Stimulated activated CD8-positive, alpha-beta memory T cell treated with anti-CD3 and anti-CD28 coated beads, Interleukin-15, amount 100 ng/mL, for 4 hours (primary cell): ENCODE data around the gene CD300LB.
"Not testable (repeated sequence)": the region's sequence is repeated elsewhere in the genome, so short reads cannot be mapped to it uniquely, and the experiment has no call there.

ENCODE experiments used
- DNase-seq, 2 donors: peaks; one replicate each; pipeline ENCODE4 v3.0.0-alpha.2; 2020; ENCODE audit warnings: low read depth in 2 of 2

The CD300LB gene

GRCh38 chr17:74525781-74526288, 5.4 kb downstream of the CD300LB start:
- no peak for DNase-seq

- no peak for DNase-seq
Measured at GRCh38 chr17:74525465-74525725, 5.9 kb downstream of the CD300LB start.

DNA sequence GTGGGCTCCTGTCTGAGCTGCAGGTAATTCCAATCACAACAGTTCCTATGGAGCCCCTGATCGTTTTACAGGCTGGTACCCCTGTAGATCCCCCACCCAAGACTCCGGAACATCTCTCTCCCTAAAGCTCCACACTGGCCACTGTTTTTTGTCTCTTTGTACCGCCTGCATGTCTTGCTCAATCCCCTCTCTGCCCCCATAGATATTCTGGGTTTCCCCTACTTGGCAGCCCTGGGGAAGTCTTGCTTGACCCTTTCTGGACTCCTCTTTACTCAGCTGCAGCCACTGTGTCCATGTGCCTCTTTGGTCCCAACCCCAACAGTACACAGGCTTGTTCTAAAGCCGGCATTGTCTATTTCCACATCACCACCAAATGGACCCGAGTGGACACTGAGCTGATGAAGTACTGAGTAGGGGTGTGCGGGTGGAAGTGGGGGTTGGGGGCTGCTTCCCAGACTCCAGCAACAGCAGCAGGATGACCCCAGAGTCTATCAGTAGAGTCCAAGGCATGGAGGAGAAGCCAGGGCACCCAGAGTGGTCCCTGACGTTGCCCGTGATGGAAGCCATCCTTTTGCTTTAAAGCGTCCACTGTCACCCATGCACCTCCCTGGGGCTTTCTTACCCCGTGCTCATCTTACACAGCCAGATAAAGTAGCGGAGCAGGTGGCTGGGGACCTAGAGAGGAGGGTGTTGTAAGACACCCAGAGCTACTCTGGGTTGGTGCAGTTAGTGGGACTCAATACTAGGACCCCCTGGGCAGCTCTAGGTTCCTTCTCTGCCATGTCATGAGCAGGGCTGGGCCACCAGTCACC, 6.4 kb downstream of the CD300LB start:
- DNase-seq = no peak

DNA sequence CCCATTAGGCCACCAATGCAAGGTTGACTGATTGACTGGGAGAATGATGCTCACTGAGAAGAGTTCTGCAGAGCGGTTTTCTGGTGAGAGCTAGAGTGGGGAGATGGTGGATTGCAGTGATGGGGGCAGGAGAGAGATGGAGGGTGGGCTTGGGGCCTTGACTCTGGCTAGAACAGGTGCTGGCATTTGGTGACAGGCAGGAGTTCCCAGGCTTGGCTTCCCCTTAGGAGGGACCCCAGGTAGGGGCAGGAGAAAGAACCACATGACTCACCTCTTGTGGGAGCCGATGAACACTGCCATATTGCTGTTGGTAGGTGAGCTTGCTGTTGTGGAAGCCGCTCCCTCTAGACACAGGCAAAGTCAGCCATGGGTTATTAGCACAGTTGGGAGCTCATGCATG, 8.0 kb downstream of the CD300LB start:
- no peak for DNase-seq

DNA sequence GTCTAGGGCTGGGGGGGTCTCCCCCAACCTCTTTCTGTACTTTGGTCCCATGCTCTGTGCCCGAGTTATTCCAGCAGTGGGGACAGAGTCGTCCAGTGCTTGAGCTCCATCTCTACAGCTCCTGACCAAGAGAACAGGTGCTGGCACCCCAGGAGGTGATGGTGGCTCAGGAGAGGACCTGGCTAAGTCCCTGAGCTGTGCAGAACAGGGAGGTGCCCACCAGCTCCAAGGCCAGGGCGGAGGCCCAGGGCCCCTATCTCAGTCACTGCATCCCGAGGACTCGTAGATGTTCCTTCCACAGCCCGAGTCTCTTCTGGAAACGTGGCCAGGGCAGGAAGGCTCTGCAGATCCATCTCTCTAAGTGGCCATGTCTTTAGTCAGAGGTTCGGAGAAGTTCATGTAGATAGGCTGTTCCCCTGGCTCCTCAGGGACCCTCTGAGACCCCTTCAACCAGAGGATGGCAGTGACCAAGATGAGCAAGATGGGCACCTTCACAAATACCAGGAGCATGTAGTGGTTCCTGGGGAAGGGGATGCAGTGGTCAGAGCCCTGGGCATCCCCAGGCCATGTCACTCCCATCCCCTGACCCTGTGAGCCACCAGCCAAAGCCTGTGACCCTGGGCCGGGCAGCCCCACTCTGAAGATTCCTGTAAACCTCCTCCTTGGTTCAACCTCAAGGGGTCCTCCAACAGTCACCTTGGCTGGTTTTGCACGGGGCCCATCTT, 8.7 kb downstream of the CD300LB start:
- DNase-seq = no peak

DNA sequence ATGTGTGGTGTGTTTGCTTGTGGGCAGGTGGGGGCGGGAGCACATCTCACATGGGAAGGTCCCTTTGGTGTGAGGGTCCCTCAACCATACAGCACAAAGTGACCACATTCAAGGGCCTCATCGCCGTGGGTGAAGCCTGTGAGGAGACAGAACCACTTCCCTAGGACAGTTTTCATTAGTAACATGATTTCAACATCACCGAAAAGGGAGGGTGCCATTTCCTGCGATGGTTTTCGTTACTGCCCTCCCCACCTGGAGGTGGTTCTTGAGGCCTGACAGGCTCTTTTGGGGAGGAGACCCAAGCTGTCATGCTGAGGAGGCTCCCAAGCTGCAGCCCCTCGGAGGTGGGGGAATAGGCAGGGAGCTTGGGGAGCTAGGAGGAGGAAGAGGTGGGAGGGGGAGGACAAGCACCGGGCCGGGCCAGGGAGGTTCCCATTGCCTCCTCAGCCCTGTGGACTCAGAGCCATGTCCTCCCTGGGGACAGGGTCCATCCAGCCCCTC, 9.5 kb downstream of the CD300LB start:
- DNase-seq = no peak

DNA sequence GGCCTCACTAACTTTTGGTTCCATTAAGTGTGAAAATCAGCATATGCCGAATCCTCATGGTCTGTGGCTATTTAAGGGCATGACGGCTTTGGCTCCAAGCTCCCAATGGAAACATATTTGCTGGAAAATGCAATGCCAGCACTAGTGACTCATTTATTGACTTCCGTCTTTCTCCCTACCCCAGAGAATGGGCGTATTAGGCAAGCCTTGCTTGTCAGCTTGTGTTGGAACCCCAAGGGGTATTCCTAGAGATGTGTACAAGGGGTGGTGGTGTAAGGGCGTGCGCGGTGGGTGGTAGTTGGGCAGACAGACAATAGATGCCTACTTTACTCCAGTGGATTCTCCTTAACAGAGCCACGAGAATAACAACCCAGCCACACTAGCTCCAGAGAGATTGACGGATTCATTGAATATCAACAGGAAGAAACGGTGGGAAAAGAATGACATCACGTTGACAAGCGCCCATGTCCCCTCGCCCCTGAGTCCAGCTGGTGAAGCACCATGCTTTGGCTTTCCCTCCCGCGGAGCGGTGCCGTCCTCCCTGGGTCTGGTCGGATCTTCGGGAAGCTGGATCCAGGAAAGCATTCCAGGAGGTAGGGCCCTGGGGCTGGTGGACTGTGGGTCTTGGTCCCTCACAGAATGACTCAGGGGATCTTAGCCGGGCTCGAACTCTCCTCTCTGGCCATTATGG, 10.3 kb downstream of the CD300LB start:
- DNase-seq = no peak

DNA sequence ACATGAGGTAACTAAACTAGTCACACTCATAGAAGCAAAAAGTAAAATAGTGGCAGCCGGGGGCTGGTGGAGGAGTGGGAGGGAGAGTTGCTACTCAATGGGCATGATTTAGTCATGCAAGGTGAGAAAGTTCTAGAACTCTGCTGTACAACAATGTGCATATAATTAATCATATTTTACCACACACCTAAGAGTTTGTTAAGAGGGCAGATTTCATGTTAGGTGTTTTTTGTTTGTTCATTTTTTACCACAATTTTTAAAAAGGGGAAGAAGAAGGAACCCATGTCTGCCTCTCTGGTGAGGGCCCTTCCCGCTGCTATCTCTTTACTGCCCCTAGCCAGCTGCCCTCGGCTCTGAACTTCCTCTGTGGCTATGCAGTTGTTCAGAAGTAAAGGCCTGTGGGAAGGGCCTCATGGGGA, 11.2 kb downstream of the CD300LB start:
- DNase-seq = no peak

DNA sequence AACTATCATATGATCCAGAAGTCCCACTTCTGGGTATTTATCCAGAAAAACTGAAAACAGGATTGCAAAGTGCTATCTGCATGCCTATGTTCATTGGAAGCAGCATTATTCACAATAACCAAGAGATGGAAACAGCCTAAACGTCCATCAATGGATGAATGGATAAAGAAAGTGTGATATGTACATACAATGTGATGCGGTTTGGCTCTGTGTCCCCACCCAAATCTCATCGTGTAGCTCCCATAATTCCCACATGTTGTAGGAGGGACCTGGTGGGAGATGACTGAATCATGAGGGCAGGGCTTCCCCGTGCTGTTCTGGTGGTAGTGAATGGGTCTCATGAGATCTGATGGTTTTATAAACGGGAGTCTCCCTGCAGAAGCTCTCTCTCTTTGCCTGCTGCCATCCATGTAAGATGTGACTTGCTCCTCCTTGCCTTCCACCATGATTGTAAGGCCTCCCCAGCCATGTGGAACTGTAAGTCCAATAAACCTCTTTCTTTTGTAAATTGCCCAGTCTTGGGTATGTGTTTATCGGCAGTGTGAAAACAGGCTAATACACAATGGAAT, 12.8 kb downstream of the CD300LB start:
- DNase-seq = not testable (repeated sequence)

GRCh38 chr17:74516561-74517328, 14.5 kb downstream of the CD300LB start:
- no peak for DNase-seq

DNA sequence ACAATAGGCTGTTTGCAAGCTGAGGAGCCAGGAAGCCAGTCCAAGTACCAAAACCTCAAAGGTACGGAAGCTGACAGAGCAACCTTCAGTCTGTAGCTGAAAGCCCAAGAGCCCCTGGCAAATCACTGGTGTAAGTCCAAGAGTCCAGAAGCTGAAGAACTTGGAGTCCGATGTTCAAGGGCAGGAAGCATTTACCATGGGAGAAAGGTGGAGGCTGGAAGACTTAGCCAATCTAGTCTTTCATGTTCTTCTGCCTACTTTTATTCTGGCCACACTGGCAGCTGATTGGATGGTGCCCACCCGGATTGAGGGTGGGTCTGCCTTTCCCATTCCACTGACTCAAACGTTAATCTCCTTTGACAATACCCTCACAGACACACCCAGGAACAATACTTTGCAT, 15.3 kb downstream of the CD300LB start:
- no peak for DNase-seq

DNA sequence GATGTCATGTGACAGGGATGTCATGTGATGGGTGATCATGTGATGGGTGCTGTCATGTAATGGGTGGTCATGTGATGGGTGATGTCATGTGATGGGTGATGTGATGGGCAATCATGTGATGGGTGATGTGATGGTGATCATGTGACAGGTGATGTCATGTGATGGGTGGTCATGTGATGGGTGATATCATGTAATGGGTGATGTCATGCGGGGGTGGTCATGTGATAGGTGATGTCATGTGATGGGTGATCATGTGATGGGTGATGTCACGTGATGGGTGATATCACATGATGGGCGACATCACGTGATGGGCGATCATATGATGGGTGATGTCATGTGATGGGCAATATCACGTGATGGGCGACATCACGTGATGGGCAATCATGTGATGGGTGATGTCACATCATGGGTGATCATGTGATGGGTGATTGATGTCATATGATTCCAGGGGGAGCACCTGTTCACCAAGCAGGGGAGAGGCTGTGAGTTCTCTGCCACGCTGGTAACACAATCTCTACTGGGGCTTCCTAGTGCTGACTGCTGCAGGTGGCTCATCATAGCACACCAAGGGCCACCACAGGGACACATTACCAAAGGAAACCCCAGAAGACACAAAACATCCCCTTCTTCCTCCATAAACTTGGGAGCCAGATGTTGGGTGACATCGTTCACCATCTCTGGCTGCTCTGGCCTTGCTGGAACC, 16.5 kb downstream of the CD300LB start:
- DNase-seq = no peak

- DNase-seq = no peak
Measured at GRCh38 chr17:74513987-74514631, 17.2 kb downstream of the CD300LB start.

GRCh38 chr17:74512624-74513091, 18.6 kb downstream of the CD300LB start:
- DNase-seq = no peak

- no peak for DNase-seq
Measured at GRCh38 chr17:74512036-74512435, 19.2 kb downstream of the CD300LB start.

- DNase-seq = no peak
Measured at GRCh38 chr17:74508156-74508555, 23.1 kb downstream of the CD300LB start.

DNA sequence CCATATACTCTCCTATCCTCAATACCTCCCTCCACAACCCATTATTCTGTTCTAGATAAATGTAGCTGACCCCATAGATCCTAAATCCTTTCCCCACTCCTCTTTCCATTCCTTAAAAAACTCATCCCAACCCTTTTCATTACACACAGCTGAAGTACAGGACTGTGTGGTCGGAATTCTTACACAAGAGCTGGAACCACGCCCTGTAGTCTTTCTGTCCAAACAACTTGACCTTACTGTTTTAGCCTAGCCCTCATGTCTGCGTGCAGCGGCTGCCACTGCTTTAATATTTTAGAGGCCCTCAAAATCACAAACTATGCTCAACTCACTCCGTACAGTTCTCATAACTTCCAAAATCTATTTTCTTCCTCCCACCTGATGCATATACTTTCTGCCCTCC, 27.3 kb downstream of the CD300LB start:
- not testable (repeated sequence) for DNase-seq

- DNase-seq = no peak
Measured at GRCh38 chr17:74502861-74503260, 28.4 kb downstream of the CD300LB start.

DNA sequence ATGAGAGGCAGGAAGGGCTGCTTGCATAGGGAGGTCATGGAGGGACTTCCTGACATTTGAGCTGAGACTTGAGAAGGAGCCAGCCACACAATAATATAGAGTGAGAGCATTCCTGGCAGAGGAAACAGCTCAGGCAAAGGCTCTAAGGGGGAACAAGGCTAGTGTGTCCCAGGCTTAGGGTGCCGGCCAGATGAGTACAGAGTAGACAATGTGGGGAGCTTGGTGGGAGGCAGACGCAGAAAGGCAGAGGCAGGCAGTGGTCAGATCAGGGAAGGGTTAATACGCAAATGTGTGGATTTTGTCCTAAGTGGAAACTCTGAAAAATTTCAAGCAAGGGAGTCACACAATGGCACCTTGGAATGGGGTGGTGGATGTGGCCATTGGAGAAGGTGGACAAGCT, 31.3 kb downstream of the CD300LB start:
- DNase-seq = no peak

DNA sequence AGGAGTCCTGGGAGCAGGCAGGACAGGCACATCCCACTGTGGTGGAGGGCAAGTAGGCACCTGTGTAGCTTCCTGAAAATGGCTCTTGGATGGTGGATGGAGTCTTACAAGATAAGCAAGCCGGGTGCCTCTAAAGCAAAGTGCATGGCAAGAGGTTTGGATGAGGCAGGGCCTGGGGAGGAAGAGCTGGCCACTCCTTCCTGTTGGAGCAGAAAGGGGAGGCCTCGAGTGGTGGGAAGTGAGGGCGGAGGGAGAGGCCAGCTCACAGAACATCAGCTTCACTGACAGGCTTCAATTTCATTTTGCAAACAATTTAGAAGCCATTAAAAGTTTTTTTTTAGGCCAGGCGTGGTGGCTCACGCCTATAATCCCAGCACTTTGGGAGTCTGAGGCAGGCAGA, 33.8 kb downstream of the CD300LB start:
- no peak for DNase-seq
